ENCODE results near the gene FHOD1. TPM values are rescaled to one million over a fixed set of nuclear protein-coding genes. Genes with fewer than 3 reads are reported as not detected.
A peak's percentile ranks its signal among the peaks of the same experiment; 100 is the strongest.

FHOD1 gene
- total and polyA plus RNA-seq, 2 of the 13 experiments (the other 11 are each of a cell fraction or from before 2014, with no cell fraction given), result 20.0 to 20.8 TPM

- TF ChIP-seq NFIB (CRISPR knock-in tag; IDR thresholded peaks at IDR 0.05; ENCODE audit: borderline replicate concordance), result no peak
- TF ChIP-seq ZNF496 (CRISPR knock-in tag; IDR thresholded peaks at IDR 0.05; ENCODE audit: insufficient replicate concordance), result no peak
- TF ChIP-seq ZNF678 (CRISPR knock-in tag; IDR thresholded peaks at IDR 0.05), result no peak
- no peak for TF ChIP-seq HNRNPUL1 (IDR thresholded peaks at IDR 0.05; ENCODE audit: low read depth, low read length)
- TF ChIP-seq ZNF468 (CRISPR knock-in tag; IDR thresholded peaks at IDR 0.05), result no peak
- TF ChIP-seq FIP1L1 (IDR thresholded peaks at IDR 0.05; ENCODE audit: borderline replicate concordance, insufficient read depth, low read depth, low read length), result no peak
- no peak for TF ChIP-seq AFF4 (CRISPR knock-in tag; IDR thresholded peaks at IDR 0.05)
- no peak for TF ChIP-seq ZFYVE20 (CRISPR knock-in tag; IDR thresholded peaks at IDR 0.05; ENCODE audit: borderline replicate concordance, low read depth)
- no peak for TF ChIP-seq GMEB1 (CRISPR knock-in tag; IDR thresholded peaks at IDR 0.05; ENCODE audit: borderline replicate concordance)
- TF ChIP-seq ZFY (CRISPR knock-in tag; IDR thresholded peaks at IDR 0.05), result peak; percentile 58; the same call in 1 of the 2 replicates
- TF ChIP-seq PLRG1 (conservative IDR thresholded peaks at IDR 0.05), result no peak
- no peak for TF ChIP-seq TCF7L2 (IDR thresholded peaks at IDR 0.05; ENCODE audit: low read depth, low read length)
- TF ChIP-seq ZNF780A (CRISPR knock-in tag; IDR thresholded peaks at IDR 0.05), result no peak
- TF ChIP-seq TRAFD1 (CRISPR knock-in tag; IDR thresholded peaks at IDR 0.05; ENCODE audit: borderline replicate concordance), result no peak
- TF ChIP-seq PHF5A (CRISPR knock-in tag; IDR thresholded peaks at IDR 0.05; ENCODE audit: low read depth, unreplicated experiment), result no peak
- TF ChIP-seq ZBTB26 (CRISPR knock-in tag; IDR thresholded peaks at IDR 0.05; ENCODE audit: borderline replicate concordance), result no peak
- TF ChIP-seq ZNF7 (CRISPR knock-in tag; IDR thresholded peaks at IDR 0.05), result no peak
- TF ChIP-seq ZC3H4 (CRISPR knock-in tag; IDR thresholded peaks at IDR 0.05; ENCODE audit: borderline replicate concordance), result no peak
- no peak for TF ChIP-seq BHLHE40 (IDR thresholded peaks at IDR 0.05; ENCODE audit: low read length)
- TF ChIP-seq ZNF256 (CRISPR knock-in tag; conservative IDR thresholded peaks at IDR 0.05), result no peak
- TF ChIP-seq PAX8 (CRISPR knock-in tag; IDR thresholded peaks at IDR 0.05; ENCODE audit: borderline replicate concordance), result no peak
These were observed 37.7 kb upstream of the FHOD1 start (continued) for GRCh38 chr16:67284699-67285646.
